Upper lobe of right lung (tissue), 1 donor: ENCODE results near the gene TWIST2. TPM values are rescaled to one million over a fixed set of nuclear protein-coding genes. Genes with fewer than 3 reads are reported as not detected.

Experiments used
- ATAC-seq: fragments of 200-7000 bp; cut with Tn5 transposase; one replicate; pipeline ENCODE4 v1.9.1; 2020; ENCODE audit warnings: mild to moderate bottlenecking, moderate library complexity
- DNase-seq: peaks from one replicate; pipeline ENCODE4 v3.0.0-alpha.2; 2020
- H3K27ac ChIP-seq: fragments of 200-600 bp; one replicate; pipeline ENCODE4 v1.8.0; 2022
- H3K27me3 ChIP-seq: fragments of 200-600 bp; one replicate; pipeline ENCODE4 v1.8.0; 2022; ENCODE audit warnings: mild to moderate bottlenecking
- H3K36me3 ChIP-seq: fragments of 200-600 bp; one replicate; pipeline ENCODE4 v1.8.0; 2022
- H3K4me1 ChIP-seq: fragments of 200-600 bp; one replicate; pipeline ENCODE4 v1.8.0; 2022
- H3K4me3 ChIP-seq: fragments of 200-600 bp; one replicate; pipeline ENCODE4 v1.8.0; 2022; ENCODE audit warnings: mild to moderate bottlenecking
- H3K9me3 ChIP-seq: fragments of 200-600 bp; one replicate; pipeline ENCODE4 v1.8.0; 2022
- intact Hi-C: fragments of 100-400 bp; cut with DNase I; formaldehyde crosslinking; loops from one replicate; pipeline ENCODE4 v1.11.0; 2022
- total RNA-seq: library from RNA; stranded (reverse); fragmentation: NEBNext Ultra II Directional; extraction: Animal tissue kit (Norgen Biotek cat#: 25700); gene quantifications from one replicate; pipeline ENCODE4 v1.2.1, GENCODE V29; 2021
- TF ChIP-seq, protein P1 (sequence below): fragments of 200-600 bp; IDR thresholded peaks from one replicate; pipeline ENCODE4 v1.8.0; 2022; ENCODE audit warnings: antibody characterized with exemption
- donor health status: DM: no; HTN: yes; CAD: no; lungs with severe emphysema.

The TWIST2 gene
- total RNA-seq, 1 donor from 2014 or later = 12.2 TPM

DNA sequence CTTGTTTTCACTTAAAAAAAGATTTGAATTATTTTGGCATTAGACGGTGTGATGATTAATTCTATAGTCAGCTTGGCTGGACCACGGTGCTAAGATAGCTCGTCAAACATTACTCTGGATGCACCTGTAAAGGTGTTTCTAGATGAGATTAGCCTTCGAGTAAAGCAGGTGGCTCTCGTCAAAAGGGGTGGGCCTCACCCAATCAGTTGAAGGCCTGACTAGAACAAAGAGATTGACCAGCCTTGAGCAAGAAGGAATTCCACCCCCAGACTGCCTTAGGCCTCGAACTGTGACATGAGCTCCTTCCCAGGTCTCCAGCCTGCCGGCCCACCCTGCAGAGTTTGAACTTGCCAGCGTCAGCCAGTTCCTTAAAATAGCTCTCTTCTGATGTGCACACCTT lies 73.4 kb downstream of the TWIST2 start:
- Histone ChIP-seq H3K4me3 (no peak overlapping the region), H3K27ac (no peak overlapping the region), H3K4me1 (no peaks in the 10 kb centered on the region), H3K36me3 (no peaks in the 10 kb centered on the region), H3K27me3 (no peaks in the 10 kb centered on the region), H3K9me3 (no peaks in the 10 kb centered on the region)
- intact Hi-C loops = no loop called here
- no peak for ATAC-seq
- TF ChIP-seq, protein P1, sequence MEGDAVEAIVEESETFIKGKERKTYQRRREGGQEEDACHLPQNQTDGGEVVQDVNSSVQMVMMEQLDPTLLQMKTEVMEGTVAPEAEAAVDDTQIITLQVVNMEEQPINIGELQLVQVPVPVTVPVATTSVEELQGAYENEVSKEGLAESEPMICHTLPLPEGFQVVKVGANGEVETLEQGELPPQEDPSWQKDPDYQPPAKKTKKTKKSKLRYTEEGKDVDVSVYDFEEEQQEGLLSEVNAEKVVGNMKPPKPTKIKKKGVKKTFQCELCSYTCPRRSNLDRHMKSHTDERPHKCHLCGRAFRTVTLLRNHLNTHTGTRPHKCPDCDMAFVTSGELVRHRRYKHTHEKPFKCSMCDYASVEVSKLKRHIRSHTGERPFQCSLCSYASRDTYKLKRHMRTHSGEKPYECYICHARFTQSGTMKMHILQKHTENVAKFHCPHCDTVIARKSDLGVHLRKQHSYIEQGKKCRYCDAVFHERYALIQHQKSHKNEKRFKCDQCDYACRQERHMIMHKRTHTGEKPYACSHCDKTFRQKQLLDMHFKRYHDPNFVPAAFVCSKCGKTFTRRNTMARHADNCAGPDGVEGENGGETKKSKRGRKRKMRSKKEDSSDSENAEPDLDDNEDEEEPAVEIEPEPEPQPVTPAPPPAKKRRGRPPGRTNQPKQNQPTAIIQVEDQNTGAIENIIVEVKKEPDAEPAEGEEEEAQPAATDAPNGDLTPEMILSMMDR = no peak
- DNase-seq = peak; percentile 10

DNA sequence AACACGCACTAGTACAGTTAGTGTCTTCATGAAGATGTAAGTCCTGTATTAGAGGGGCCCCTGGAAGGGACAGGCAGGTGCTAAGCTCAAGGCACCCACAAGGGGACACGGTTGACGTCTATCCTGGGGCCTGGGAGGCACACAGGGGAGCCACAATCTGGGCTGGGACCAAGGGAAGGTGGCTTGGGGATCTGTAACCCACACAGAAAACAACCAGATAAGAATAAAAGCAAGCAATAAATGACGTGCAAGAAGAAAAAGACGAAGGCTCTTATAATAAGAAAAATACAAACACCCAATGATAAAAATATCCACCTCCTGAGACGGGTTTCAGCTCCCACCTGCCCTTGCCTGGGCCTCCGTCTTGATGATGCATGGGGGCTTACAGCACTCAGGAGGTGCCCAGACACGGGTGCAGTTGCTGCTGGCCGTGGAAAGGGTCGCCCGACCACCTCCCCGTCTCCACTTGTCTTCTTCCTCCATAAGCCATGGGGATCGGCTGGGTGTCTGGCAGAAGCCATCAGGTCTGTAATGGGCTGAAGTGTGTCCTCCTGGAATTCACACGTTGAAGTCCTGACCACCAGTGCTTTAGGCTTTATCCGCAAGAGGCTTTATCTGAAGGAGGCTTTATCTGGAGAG lies 73.9 kb downstream of the TWIST2 start:
- no peaks in the 10 kb centered on the region for H3K4me1 ChIP-seq
- DNase-seq (peak; percentile 16), ATAC-seq (no peak)
- no peaks in the 10 kb centered on the region for H3K9me3 ChIP-seq
- H3K36me3 ChIP-seq = no peaks in the 10 kb centered on the region
- TF ChIP-seq, protein P1 = no peak
- no peak overlapping the region for H3K27ac ChIP-seq
- no peak overlapping the region for H3K4me3 ChIP-seq
- intact Hi-C loops = no loop called here
- H3K27me3 ChIP-seq = no peaks in the 10 kb centered on the region

DNA sequence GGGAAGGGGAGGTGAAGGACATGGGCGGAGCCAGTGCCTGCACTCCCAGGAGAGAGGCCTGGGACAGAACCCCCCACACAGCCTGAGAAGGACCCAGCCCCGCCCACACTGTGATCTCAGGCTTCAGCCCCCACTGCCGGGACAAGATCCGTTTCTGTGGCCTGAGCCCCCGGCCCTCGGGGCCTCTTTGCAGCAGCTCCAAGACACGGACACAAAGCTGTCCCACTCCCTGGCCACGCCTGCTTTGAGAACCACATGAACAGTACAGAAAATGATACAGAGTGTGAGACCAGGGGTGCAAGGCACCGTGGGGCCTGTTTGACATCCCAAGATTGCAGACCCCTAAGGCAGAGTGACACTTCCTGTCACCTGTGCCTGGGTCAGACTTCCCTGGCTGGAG lies 74.5 kb downstream of the TWIST2 start:
- no peak for ATAC-seq
- TF ChIP-seq, protein P1 = no peak
- intact Hi-C loops = no loop called here
- H3K9me3 ChIP-seq = no peaks in the 10 kb centered on the region
- no peaks in the 10 kb centered on the region for H3K4me1 ChIP-seq
- DNase-seq = no peak
- no peaks in the 10 kb centered on the region for H3K36me3 ChIP-seq
- H3K4me3 ChIP-seq = no peak overlapping the region
- H3K27ac ChIP-seq = no peak overlapping the region
- H3K27me3 ChIP-seq = no peaks in the 10 kb centered on the region

DNA sequence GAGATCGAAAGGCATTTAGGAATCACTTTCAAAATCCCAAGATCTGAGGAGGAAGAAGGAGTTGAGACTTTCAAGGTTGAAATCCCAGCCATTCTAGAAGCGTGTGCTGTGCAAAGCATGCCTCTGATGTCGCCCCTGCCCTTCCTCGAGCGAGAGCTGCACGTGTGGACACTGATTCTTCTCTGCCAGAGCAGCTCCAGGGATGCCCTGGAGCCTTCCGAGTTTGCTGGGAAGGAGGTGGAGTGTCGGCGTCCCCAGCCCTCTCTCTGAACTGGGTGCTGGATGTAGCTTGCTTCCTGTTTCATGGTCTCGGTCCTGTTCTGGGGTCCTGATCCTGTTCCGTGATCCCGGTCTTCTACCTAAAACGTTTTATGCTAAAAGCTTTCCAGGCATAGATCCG lies 76.1 kb downstream of the TWIST2 start:
- DNase-seq (peak; percentile 40), ATAC-seq (no peak)
- TF ChIP-seq, protein P1 = no peak
- no peak overlapping the region for H3K27ac ChIP-seq
- no peaks in the 10 kb centered on the region for H3K9me3 ChIP-seq
- H3K4me3 ChIP-seq = no peak overlapping the region
- intact Hi-C loops = no loop called here
- H3K27me3 ChIP-seq = no peaks in the 10 kb centered on the region
- H3K36me3 ChIP-seq = no peaks in the 10 kb centered on the region
- H3K4me1 ChIP-seq = no peaks in the 10 kb centered on the region

DNA sequence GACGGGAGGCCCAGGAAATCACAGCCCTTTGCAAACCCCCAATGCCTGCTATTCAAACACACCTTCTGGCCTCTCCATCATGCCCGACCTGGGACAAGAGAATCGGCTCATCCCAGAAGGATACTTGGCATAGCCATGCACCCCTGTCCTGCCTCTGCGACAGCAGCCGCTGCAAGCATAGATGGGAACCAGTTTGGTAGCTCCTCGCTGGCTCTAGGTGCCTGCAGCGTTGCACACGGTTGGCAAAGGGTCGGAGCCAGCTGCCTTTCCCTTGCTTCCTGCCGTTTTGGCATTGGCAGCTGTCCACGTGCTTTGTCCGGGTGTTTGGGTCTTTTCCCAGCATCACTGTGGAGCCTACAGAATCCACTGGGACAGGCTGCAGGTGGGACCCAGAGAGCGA lies 76.9 kb downstream of the TWIST2 start:
- Histone ChIP-seq H3K36me3 (no peaks in the 10 kb centered on the region), H3K4me1 (no peaks in the 10 kb centered on the region), H3K9me3 (no peaks in the 10 kb centered on the region), H3K4me3 (no peak overlapping the region), H3K27me3 (no peaks in the 10 kb centered on the region), H3K27ac (no peak overlapping the region)
- TF ChIP-seq, protein P1 = no peak
- ATAC-seq (no peak), DNase-seq (peak; percentile 48)
- intact Hi-C loops = no loop called here

DNA sequence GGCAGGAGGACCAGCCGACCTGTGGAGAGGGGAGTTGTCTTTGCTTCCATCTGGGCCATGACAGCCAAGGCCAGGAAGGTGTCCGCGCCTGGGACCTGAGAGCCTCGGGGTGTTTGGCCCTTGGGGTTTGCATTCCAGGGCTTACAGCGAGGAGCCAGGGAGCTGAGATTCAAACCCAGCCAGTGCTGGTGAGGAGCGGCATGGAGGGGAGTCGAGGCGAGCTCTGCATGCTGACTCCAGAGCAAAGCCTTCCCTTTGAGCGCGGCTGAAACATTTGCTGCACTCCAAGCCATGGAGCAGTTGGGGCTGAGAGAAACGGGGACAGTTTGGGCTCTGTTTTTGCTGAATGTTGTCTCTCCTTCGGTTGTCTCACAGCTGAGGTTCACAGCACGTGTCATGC lies 77.4 kb downstream of the TWIST2 start:
- TF ChIP-seq, protein P1 = no peak
- Histone ChIP-seq H3K36me3 (no peaks in the 10 kb centered on the region), H3K4me1 (no peaks in the 10 kb centered on the region), H3K27ac (no peak overlapping the region), H3K27me3 (no peaks in the 10 kb centered on the region), H3K9me3 (no peaks in the 10 kb centered on the region), H3K4me3 (no peak overlapping the region)
- DNase-seq (peak; percentile 48), ATAC-seq (no peak)
- intact Hi-C loops = no loop called here
